Activated CD8-positive, alpha-beta T cell treated with anti-CD3 and anti-CD28 coated beads, Interleukin-2, amount 10 ng/mL, durations not matched to agents 7 days and 5 days (primary cell): ENCODE measurements around the gene PAPPA. TPM values are rescaled to one million over a fixed set of nuclear protein-coding genes. Genes with fewer than 3 reads are reported as not detected.

Experiments used
- ATAC-seq: fragments of 150-1000 bp; cut with Tn5 transposase; one replicate; pipeline ENCODE4 v1.10.0; 2021; ENCODE audit warnings: moderate library complexity
- CTCF ChIA-PET: fragments of 350-600 bp; sonication (Branson Sonifier 250); formaldehyde crosslinking; loops from one replicate; lab custom pipeline; 2021; ENCODE audit warnings: antibody characterized with exemption; lab: Charles Lee
- POLR2A ChIA-PET: fragments of 350-600 bp; sonication (Branson Sonifier 250); formaldehyde crosslinking; loops from one replicate; lab custom pipeline; 2021; ENCODE audit warnings: antibody characterized with exemption; lab: Charles Lee
- DNase-seq: peaks from one replicate; pipeline ENCODE4 v3.0.0-alpha.2; 2020
- H3K27ac Mint-ChIP-seq: one replicate; pipeline ENCODE4 v1.8.0; 2021; ENCODE audit warnings: mild to moderate bottlenecking, mixed read lengths
- H3K27me3 Mint-ChIP-seq: one replicate; pipeline ENCODE4 v1.8.0; 2021; ENCODE audit warnings: low read depth, mixed read lengths
- H3K36me3 Mint-ChIP-seq: one replicate; pipeline ENCODE4 v1.8.0; 2021; ENCODE audit warnings: low read depth, mixed read lengths
- H3K4me1 Mint-ChIP-seq: one replicate; pipeline ENCODE4 v1.8.0; 2021; ENCODE audit warnings: low read depth, mixed read lengths
- H3K4me3 Mint-ChIP-seq: one replicate; pipeline ENCODE4 v1.8.0; 2021; ENCODE audit warnings: mild to moderate bottlenecking, mixed read lengths
- H3K9me3 Mint-ChIP-seq: one replicate; pipeline ENCODE4 v1.8.0; 2022; ENCODE audit warnings: mixed read lengths; ENCODE audit not compliant: insufficient read depth
- total RNA-seq, 2 experiments: library from RNA; stranded (reverse); gene quantifications; one replicate each; pipeline ENCODE4 v1.2.3, GENCODE V29; 2021

The PAPPA gene
- total RNA-seq, 2 experiments from 2014 or later, result not detected

DNA sequence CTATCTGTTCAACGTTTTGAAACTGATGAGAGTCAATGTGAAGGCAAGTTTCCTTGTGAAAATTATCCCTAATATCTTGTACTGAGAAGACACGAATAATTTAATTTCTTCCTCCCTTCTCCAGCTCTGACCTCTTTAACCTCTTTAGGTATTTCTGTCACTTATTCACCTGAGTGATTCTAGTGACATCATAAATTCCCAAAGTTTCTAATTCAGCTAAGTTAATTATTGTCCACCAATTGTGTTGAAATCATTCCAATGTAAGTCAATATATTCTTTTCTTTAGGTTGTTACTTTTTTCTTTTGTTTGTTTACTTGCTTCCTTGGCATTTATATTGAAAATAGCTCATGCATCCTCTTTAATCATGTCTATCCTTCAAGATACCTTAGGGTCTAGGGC is 143.8 kb downstream of the PAPPA start:
- POLR2A ChIA-PET, result no interaction called here
- CTCF ChIA-PET, result no interaction called here
- no peaks in the 10 kb centered on the region for H3K9me3 Mint-ChIP-seq
- ATAC-seq (no peak), DNase-seq (no peak)
- no peaks in the 10 kb centered on the region for H3K36me3 Mint-ChIP-seq
- no peaks in the 10 kb centered on the region for H3K27me3 Mint-ChIP-seq
- no peak overlapping the region for H3K27ac Mint-ChIP-seq
- H3K4me3 Mint-ChIP-seq, result no peak overlapping the region
- no peaks in the 10 kb centered on the region for H3K4me1 Mint-ChIP-seq

DNA sequence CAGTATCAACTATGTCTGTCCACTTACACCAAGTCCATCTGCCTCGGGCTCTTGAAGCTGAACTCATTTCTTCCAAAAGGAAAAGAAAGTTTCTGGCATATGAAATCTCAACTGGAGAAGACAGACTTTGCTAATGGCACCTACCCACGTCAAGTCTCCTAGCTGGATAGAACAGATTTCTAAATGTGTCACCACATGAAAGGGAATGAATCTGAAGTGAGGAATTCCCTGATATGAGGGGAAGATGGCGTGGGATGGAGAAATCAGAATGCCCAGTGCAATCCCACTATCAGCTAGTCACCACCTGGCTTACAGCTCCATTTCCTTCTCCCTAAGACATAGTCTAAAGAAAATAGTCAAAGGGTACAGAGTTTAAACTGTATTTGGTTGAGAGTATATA is 144.7 kb downstream of the PAPPA start:
- Mint-ChIP-seq H3K9me3 (no peaks in the 10 kb centered on the region), H3K36me3 (no peaks in the 10 kb centered on the region), H3K4me3 (no peak overlapping the region), H3K27ac (no peak overlapping the region), H3K4me1 (no peaks in the 10 kb centered on the region), H3K27me3 (no peaks in the 10 kb centered on the region)
- ChIA-PET CTCF (no interaction called here), POLR2A (no interaction called here)
- ATAC-seq (no peak), DNase-seq (no peak)

DNA sequence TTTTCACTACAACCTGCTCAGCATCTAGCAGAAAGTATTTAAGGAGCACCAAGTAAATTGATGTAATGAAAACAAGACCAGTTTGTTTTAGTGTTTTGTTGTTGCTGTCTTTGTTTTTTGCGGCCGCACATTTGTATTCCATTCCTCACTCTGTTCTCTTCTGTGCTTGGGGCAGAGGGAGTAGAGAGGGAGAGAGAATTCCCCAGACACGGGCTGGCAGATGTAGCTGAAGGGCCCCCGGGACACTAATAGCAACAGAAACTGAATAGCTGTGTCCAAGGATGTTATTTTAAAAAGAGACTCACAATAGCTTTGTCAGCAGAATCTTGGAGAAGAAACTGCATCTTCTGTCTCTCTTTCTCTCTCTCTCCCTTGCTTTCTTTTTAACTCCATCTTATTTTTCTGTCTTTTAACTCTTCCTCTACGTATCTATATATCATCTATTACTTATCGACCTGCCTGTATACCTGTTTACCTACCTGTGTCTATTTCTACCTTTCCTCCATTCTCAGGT is 145.3 kb downstream of the PAPPA start:
- Mint-ChIP-seq H3K27ac (no peak overlapping the region), H3K4me3 (no peak overlapping the region), H3K36me3 (no peaks in the 10 kb centered on the region), H3K9me3 (no peaks in the 10 kb centered on the region), H3K27me3 (no peaks in the 10 kb centered on the region), H3K4me1 (no peaks in the 10 kb centered on the region)
- ChIA-PET POLR2A (no interaction called here), CTCF (no interaction called here)
- ATAC-seq (no peak), DNase-seq (no peak)

DNA sequence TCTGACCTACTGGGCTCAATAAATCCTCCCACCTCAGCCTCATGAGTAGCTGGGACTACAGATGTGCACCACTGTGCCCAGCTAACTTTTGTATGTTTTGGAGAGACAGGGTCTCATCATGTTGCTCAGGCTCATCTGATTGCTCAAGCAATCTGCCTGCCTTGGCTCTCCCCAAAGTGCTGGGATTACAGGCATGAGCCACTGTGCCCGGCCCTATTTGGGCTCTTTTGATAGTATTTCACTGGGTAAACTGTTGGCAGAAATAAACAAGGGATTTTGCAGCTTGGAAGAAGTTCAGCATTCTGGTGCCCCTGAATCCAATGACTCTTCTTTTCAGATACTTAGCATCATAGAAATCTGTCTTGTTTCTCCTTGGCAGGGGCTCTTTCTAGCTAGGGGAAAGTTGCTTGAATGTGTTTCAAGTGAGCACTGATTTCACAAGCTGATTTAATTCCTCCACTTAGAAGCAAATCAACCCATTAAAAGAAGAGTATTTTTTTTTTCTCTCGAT is 146.8 kb downstream of the PAPPA start:
- no peak overlapping the region for H3K4me3 Mint-ChIP-seq
- H3K36me3 Mint-ChIP-seq, result no peaks in the 10 kb centered on the region
- no peak overlapping the region for H3K27ac Mint-ChIP-seq
- ChIA-PET POLR2A (no interaction called here), CTCF (no interaction called here)
- DNase-seq, result no peak
- H3K27me3 Mint-ChIP-seq, result no peaks in the 10 kb centered on the region
- no peaks in the 10 kb centered on the region for H3K9me3 Mint-ChIP-seq
- H3K4me1 Mint-ChIP-seq, result no peaks in the 10 kb centered on the region
- no peak for ATAC-seq

DNA sequence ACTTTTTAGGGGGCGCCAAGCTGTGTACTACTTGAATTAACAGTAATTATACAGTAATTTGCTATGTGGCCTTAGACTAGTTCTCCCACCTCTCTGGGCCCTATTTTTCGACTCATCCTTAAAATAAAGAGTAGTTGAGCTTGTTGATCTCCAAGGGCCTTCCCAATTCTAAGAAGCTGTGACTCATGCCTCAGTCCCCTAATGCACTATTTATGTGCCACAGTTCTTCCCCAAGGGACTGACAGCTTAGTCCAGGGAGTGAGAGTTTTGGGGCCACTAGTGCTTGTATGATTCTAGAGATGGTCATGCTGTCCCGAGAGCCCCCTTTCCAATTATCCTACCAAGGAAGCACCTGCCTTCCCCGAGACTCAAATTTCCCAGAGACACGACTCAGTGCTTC is 149.7 kb downstream of the PAPPA start:
- Mint-ChIP-seq H3K9me3 (no peaks in the 10 kb centered on the region), H3K4me3 (no peak overlapping the region), H3K4me1 (no peaks in the 10 kb centered on the region), H3K27me3 (no peaks in the 10 kb centered on the region), H3K27ac (no peak overlapping the region), H3K36me3 (no peaks in the 10 kb centered on the region)
- no peak for ATAC-seq
- no peak for DNase-seq
- POLR2A ChIA-PET, result no interaction called here
- CTCF ChIA-PET, result no interaction called here

DNA sequence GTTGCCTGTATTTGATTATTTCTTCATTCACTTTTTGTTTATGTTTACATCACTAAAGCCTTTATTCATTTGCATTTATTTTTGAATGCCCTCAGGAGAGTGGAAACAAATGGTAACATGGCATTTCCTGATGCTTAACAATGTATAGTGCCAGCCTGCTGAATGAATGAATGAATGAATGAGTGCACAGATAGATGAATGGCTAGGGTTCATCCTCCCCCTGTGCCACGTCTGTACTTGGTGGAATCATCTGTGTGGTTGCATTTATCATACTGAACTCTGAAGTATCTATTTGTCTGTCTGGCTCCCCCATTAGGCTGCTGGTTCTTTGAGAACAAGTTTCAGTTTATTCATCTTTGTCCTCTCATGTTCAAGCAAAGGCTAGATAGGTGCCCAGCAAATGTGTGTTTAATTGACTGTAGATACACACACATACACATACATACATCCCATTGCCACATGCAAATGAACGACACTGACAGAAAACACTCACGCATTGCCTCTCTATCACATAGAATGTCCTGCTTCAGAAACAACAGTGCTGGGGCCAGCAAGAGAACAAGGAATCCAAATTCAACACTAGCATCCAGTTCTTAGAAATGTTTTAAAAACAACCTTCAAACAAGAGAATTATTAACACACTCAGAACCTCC is 150.4 kb downstream of the PAPPA start:
- DNase-seq (no peak), ATAC-seq (no peak)
- ChIA-PET POLR2A (no interaction called here), CTCF (no interaction called here)
- H3K27me3 Mint-ChIP-seq, result no peaks in the 10 kb centered on the region
- H3K4me3 Mint-ChIP-seq, result no peak overlapping the region
- no peaks in the 10 kb centered on the region for H3K4me1 Mint-ChIP-seq
- H3K27ac Mint-ChIP-seq, result no peak overlapping the region
- H3K9me3 Mint-ChIP-seq, result no peaks in the 10 kb centered on the region
- no peaks in the 10 kb centered on the region for H3K36me3 Mint-ChIP-seq

DNA sequence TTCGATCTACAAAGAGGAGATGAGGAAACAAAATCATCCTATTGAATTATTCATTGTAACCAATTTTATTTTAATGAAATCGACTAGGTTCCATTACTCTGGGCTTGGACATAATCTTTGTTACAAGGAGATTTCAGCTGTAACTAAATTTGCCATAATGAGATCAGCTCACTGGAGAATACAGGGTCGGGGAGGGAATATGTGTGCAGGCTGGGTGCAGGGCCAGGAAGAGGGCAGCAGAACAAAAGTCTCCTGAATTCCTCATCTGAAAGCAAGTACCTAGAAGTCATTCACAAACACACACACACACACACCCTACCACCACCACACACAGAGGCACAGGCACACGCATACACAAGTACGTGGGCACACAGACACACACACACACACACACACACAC is 151.2 kb downstream of the PAPPA start:
- DNase-seq, result no peak
- no peak for ATAC-seq
- Mint-ChIP-seq H3K4me1 (no peaks in the 10 kb centered on the region), H3K4me3 (no peak overlapping the region), H3K9me3 (no peaks in the 10 kb centered on the region), H3K27me3 (no peaks in the 10 kb centered on the region), H3K36me3 (no peaks in the 10 kb centered on the region), H3K27ac (no peak overlapping the region)
- ChIA-PET POLR2A (no interaction called here), CTCF (no interaction called here)

DNA sequence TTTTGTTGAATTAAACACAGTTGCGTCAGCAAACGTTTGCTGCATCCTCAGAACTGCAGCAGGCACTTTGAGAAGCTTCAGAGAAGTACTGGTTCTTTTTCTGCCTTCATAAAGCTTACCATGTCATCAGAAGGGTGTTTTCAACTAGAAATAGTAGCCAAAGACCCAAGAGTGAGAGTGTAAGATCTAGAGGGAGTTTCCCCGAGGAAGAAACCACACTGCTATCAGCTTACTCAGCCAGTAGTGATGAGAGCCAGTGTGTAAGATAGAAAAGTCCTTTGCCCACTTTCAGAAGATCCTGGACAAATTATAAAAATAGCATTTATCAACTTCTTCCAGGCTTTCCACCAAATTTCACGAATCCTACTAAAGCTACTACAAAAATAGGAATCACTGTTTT is 154.5 kb downstream of the PAPPA start:
- H3K4me1 Mint-ChIP-seq, result no peaks in the 10 kb centered on the region
- ChIA-PET POLR2A (no interaction called here), CTCF (no interaction called here)

DNA sequence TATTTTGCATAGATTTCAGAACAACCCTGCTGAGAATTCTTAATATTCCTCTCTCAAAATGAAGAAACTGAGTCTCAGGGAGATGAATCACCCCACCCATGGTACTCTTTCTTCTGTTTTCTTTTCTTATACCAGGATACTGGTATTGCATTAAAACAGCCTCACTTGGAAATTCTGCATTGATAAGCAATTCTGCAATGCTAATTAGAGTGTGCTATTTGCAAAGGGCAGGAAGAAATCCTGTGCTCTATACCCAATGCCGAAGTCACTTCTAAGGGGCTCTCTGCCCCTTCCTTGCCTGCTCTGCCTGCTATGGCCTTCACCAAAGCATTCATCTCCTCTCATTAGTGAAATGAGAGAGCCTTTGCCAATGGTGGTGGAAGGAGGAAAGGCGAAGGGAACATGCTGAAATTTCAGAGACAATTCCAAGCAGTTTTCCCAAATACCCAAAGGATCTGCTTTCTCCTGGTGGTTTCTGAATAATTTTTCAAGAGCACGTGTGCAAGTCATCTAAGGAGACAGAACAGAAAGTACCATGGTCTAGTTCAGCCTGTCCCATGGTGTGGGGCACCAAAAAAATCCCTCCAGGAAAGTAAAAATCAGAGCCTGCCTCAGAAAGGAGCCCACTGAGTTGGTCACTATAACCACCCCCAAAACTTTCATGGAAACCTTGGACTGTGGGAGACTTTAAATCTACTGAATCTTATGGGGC is 156.5 kb downstream of the PAPPA start:
- Mint-ChIP-seq H3K9me3 (no peaks in the 10 kb centered on the region), H3K27ac (no peak overlapping the region), H3K36me3 (no peaks in the 10 kb centered on the region), H3K27me3 (no peaks in the 10 kb centered on the region), H3K4me1 (no peaks in the 10 kb centered on the region), H3K4me3 (no peak overlapping the region)
- ChIA-PET POLR2A (no interaction called here), CTCF (no interaction called here)
- DNase-seq, result no peak
- ATAC-seq, result no peak

More for the DNA sequence above, 154.5 kb downstream of the PAPPA start:
- H3K27me3 Mint-ChIP-seq, result no peaks in the 10 kb centered on the region
- DNase-seq (no peak), ATAC-seq (no peak)
- no peak overlapping the region for H3K27ac Mint-ChIP-seq
- H3K36me3 Mint-ChIP-seq, result no peaks in the 10 kb centered on the region
- H3K9me3 Mint-ChIP-seq, result no peaks in the 10 kb centered on the region
- no peak overlapping the region for H3K4me3 Mint-ChIP-seq

DNA sequence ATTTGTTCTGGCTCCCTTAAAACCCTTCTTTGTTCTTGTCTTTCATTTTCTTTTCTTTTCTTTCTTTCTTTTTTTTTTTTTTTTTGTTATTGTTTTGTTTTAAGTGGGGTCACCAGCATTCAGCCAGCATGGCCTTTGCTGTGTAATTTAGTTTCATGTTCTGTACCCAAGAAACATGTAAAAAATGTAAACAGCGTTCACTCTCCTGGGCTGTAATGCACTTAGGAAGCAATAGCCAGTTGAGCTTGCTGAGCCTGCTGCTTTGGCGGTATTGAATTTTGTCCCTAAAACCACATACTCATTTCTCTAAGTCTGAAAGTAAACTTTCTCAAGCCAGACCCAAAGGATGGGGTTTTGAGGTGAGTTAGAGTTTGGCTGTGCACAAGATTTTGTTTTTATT is 158.6 kb downstream of the PAPPA start:
- ATAC-seq (no peak), DNase-seq (no peak)
- no peaks in the 10 kb centered on the region for H3K4me1 Mint-ChIP-seq
- H3K4me3 Mint-ChIP-seq, result no peak overlapping the region
- no peaks in the 10 kb centered on the region for H3K36me3 Mint-ChIP-seq
- CTCF ChIA-PET, result no interaction called here
- POLR2A ChIA-PET, result no interaction called here
- H3K27ac Mint-ChIP-seq, result no peak overlapping the region
- H3K9me3 Mint-ChIP-seq, result no peaks in the 10 kb centered on the region
- H3K27me3 Mint-ChIP-seq, result no peaks in the 10 kb centered on the region

DNA sequence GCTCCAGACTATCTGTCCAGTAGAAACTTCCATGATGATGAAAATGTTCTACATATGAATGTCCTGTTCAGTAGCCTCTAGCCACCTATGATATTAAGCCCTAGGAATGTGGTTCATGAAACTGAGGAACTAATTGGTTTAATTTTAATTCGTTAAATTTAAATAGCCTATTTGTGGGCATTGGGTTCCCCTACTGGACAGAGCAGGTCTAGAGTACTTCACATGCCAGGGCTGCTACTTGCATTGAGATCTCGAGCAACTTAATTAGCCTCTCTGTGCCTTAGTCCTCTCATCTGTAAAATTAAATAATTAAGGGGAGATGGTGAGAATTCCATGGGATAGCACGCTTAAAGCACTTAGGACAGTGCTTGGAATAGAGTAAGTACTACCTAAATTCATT is 160.0 kb downstream of the PAPPA start:
- H3K36me3 Mint-ChIP-seq, result no peaks in the 10 kb centered on the region
- no peak overlapping the region for H3K27ac Mint-ChIP-seq
- H3K27me3 Mint-ChIP-seq, result no peaks in the 10 kb centered on the region
- CTCF ChIA-PET, result no interaction called here
- H3K4me3 Mint-ChIP-seq, result no peak overlapping the region
- H3K9me3 Mint-ChIP-seq, result no peaks in the 10 kb centered on the region
- POLR2A ChIA-PET, result no interaction called here
- DNase-seq (no peak), ATAC-seq (no peak)
- no peaks in the 10 kb centered on the region for H3K4me1 Mint-ChIP-seq

DNA sequence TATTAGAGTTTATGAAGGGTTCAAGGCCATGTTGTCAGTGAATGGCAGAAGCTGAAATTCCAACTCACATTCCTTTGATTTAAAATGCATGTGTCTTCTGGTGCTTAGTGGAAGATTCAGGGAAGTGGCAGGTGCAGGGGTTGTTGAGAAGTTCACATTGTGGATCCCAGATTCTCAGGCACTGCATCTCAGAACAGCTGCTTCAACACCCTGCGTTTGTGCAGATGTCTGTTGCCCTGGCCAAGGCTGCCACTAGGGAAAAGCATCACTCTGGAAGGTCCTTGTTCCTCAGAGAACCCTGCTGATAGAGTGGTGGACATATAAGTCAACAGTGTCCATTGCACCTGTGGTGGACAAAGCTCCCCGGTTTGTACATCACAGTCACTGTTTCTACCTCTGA is 162.7 kb downstream of the PAPPA start:
- Mint-ChIP-seq H3K9me3 (no peaks in the 10 kb centered on the region), H3K27me3 (no peaks in the 10 kb centered on the region), H3K27ac (no peak overlapping the region), H3K36me3 (no peaks in the 10 kb centered on the region), H3K4me1 (no peaks in the 10 kb centered on the region), H3K4me3 (no peak overlapping the region)
- ChIA-PET POLR2A (no interaction called here), CTCF (no interaction called here)
- DNase-seq (no peak), ATAC-seq (no peak)
